B cell (primary cell): ENCODE data around the gene SMAD2. TPM values are rescaled to one million over a fixed set of nuclear protein-coding genes. Genes with fewer than 3 reads are reported as not detected.

Experiments
- ATAC-seq: fragments of 200-7000 bp; cut with Tn5 transposase; one replicate; pipeline ENCODE4 v1.10.0; 2021; ENCODE audit warnings: low read depth, mild to moderate bottlenecking, moderate number of reproducible peaks, moderate library complexity
- CTCF ChIA-PET: fragments of 350-600 bp; sonication (Branson Sonifier 250); formaldehyde crosslinking; loops from one replicate; lab custom pipeline; 2021; ENCODE audit warnings: antibody characterized with exemption, inconsistent platforms; lab: Charles Lee
- POLR2A ChIA-PET: fragments of 350-600 bp; sonication (Branson Sonifier 250); formaldehyde crosslinking; loops from one replicate; lab custom pipeline; 2021; ENCODE audit warnings: antibody characterized with exemption; lab: Charles Lee
- DNase-seq: peaks from one replicate; pipeline ENCODE4 v3.0.0; 2013
- H2AFZ ChIP-seq: 2 replicates; pipeline ENCODE4 v1.6.1; 2012; ENCODE audit warnings: mild to moderate bottlenecking, low read depth, low read length; ENCODE audit not compliant: insufficient read depth, poor library complexity, severe bottlenecking
- H3K27ac ChIP-seq, 2 donors: 1 replicate in 1 of 2; 2 replicates in 1 of 2; pipeline ENCODE4 v1.5.1; 2012 to 2013; ENCODE audit warnings: low read length in 2 of 2, mild to moderate bottlenecking in 2 of 2, moderate library complexity in 1 of 2
- H3K27me3 ChIP-seq, 4 experiments: fragments of 200-600 bp in 1 of 4; sonication (generic) in 1 of 4; replicated peaks in 1 of 4; 1 replicate in 2 of 4; 2 replicates in 2 of 4; pipeline versions ENCODE4 v1.6.1 to v1.7.0; 2013 to 2016; ENCODE audit warnings: low read length in 3 of 4, mild to moderate bottlenecking in 2 of 4, mixed read lengths in 1 of 4, moderate library complexity in 1 of 4; ENCODE audit not compliant: insufficient read depth in 4 of 4, control insufficient read depth in 3 of 4; ENCODE audit errors: control extremely low read depth in 1 of 4
- H3K36me3 ChIP-seq, 2 experiments: replicated peaks in 1 of 2; 1 replicate in 1 of 2; 2 replicates in 1 of 2; pipeline versions ENCODE4 v1.6.1 to v1.7.1; 2013; ENCODE audit warnings: low read length in 1 of 2; ENCODE audit not compliant: insufficient read depth in 2 of 2, control insufficient read depth in 1 of 2; ENCODE audit errors: control extremely low read depth in 1 of 2, extremely low read depth in 1 of 2
- H3K4me1 ChIP-seq, 2 donors: fragments of 200-600 bp in 1 of 2; sonication (generic) in 1 of 2; 1 replicate in 1 of 2; 2 replicates in 1 of 2; pipeline versions ENCODE4 v1.5.1 to v1.6.1; 2013 to 2017; ENCODE audit warnings: low read length in 2 of 2; ENCODE audit not compliant: control insufficient read depth in 2 of 2, insufficient read depth in 2 of 2
- H3K4me2 ChIP-seq: replicated peaks from 2 replicates; pipeline ENCODE3; 2012; ENCODE audit warnings: mild to moderate bottlenecking, low read depth, low read length; ENCODE audit not compliant: poor library complexity, severe bottlenecking
- H3K4me3 ChIP-seq, 5 experiments: fragments of 200-600 bp in 1 of 5; sonication (generic) in 1 of 5; 1 replicate in 3 of 5; 2 replicates in 2 of 5; pipeline versions ENCODE4 v1.5.1 to v1.7.0; 2011 to 2016; ENCODE audit warnings: low read length in 4 of 5, mild to moderate bottlenecking in 4 of 5, low read depth in 2 of 5, control low read depth in 1 of 5, moderate library complexity in 1 of 5; ENCODE audit not compliant: insufficient read depth in 1 of 5; ENCODE audit errors: control extremely low read depth in 1 of 5, extremely low read depth in 1 of 5
- H3K79me2 ChIP-seq: fragments of 200-600 bp; sonication (generic); one replicate; pipeline ENCODE4 v1.6.0; 2016; ENCODE audit warnings: low read length; ENCODE audit not compliant: control insufficient read depth, insufficient read depth
- H3K9ac ChIP-seq: fragments of 200-600 bp; sonication (generic); 2 replicates; pipeline ENCODE4 v1.6.1; 2017; ENCODE audit warnings: mild to moderate bottlenecking, low read length, moderate library complexity
- H3K9me3 ChIP-seq, 3 donors: one replicate each; pipeline versions ENCODE4 v1.6.1 to v1.7.1; 2013; ENCODE audit warnings: low read length in 2 of 3; ENCODE audit not compliant: control insufficient read depth in 2 of 3, insufficient read depth in 1 of 3; ENCODE audit errors: control extremely low read depth in 1 of 3
- H4K20me1 ChIP-seq: 2 replicates; pipeline ENCODE4 v1.6.0; 2012; ENCODE audit warnings: mild to moderate bottlenecking, low read length; ENCODE audit not compliant: insufficient read depth, control insufficient read depth, poor library complexity, severe bottlenecking
- H3K27ac Mint-ChIP-seq: one replicate; pipeline ENCODE4 v1.8.0; 2021; ENCODE audit warnings: mixed read lengths
- H3K27me3 Mint-ChIP-seq: one replicate; pipeline ENCODE4 v1.8.0; 2021; ENCODE audit warnings: mixed read lengths
- H3K4me1 Mint-ChIP-seq: one replicate; pipeline ENCODE4 v1.8.0; 2021; ENCODE audit warnings: mixed read lengths
- H3K4me3 Mint-ChIP-seq: one replicate; pipeline ENCODE4 v1.8.0; 2021; ENCODE audit warnings: mixed read lengths
- H3K9me3 Mint-ChIP-seq: one replicate; pipeline ENCODE4 v1.8.0; 2022; ENCODE audit warnings: mixed read lengths; ENCODE audit not compliant: insufficient read depth
- CTCF ChIP-seq: fragments of 200-600 bp; IDR thresholded peaks from one replicate; pipeline ENCODE4 v1.8.0; 2022; ENCODE audit warnings: antibody characterized with exemption, mild to moderate bottlenecking
- EZH2 ChIP-seq: IDR thresholded peaks from 2 replicates; pipeline ENCODE4 v1.6.1; 2012; ENCODE audit warnings: borderline replicate concordance, low read depth, mild to moderate bottlenecking, moderate library complexity, low read length; ENCODE audit not compliant: insufficient read depth, poor library complexity, severe bottlenecking
- WGBS: methylation state at CpG from one replicate; pipeline ENCODE4 v1.1.5; 2013; ENCODE audit warnings: missing lambda C conversion rate; ENCODE audit not compliant: insufficient coverage; 5-methylcytosine and 5-hydroxymethylcytosine counted together
- intact Hi-C: fragments of 100-400 bp; cut with micrococcal nuclease; formaldehyde crosslinking; loops from one replicate; pipeline ENCODE4 v1.10.0; 2022
- polyA plus RNA-seq: library from polyadenylated mRNA; depleted of rRNA; stranded (reverse); fragments of >200 nt; gene quantifications from 2 replicates; pipeline ENCODE4 v1.2.3, GENCODE V29; 2012
- total RNA-seq, 2 donors: library from RNA; stranded (reverse); fragments of 120-200 nt in 1 of 2; gene quantifications; 1 replicate in 1 of 2; 2 replicates in 1 of 2; pipeline versions ENCODE4 v1.2.3 to v1.2.4, GENCODE V29; 2013 to 2022

Gene SMAD2
- total and polyA plus RNA-seq, 2 donors (not counting 1 experiment from before 2014, with no cell fraction given): 23.4 to 139 TPM

- Histone ChIP-seq H3K36me3 (peaks cover 5 to 7% of the 10 kb centered on the region in 2 experiments), H2AFZ (no peak overlapping the region), H4K20me1 (peaks cover 46% of the 10 kb centered on the region), H3K9ac (no peak overlapping the region), H3K79me2 (peaks cover 8% of the 10 kb centered on the region), H3K4me3 (no peak overlapping the region), H3K27me3 (no peaks in the 10 kb centered on the region), H3K4me2 (no peak overlapping the region), H3K27ac (no peak overlapping the region), H3K9me3 (no peaks in the 10 kb centered on the region), H3K4me1 (no peaks in the 10 kb centered on the region)
- CTCF ChIA-PET: no interaction called here
- 97% methylated on average over 4 of the region's 7 CpGs for WGBS
- ATAC-seq (no peak), DNase-seq (no peak)
- H3K27ac Mint-ChIP-seq: no peak overlapping the region
- POLR2A ChIA-PET: no interaction called here
- TF ChIP-seq EZH2: no peak
- TF ChIP-seq CTCF: no peak
- H3K4me3 Mint-ChIP-seq: no peak overlapping the region
- no peaks in the 10 kb centered on the region for H3K9me3 Mint-ChIP-seq
- intact Hi-C loops: no loop called here
- H3K4me1 Mint-ChIP-seq: no peaks in the 10 kb centered on the region
- H3K27me3 Mint-ChIP-seq: no peaks in the 10 kb centered on the region
Observed at GRCh38 chr18:47881752-47882455, 48.6 kb downstream of the SMAD2 start.

GRCh38 chr18:47881042-47881441 is 49.4 kb downstream of the SMAD2 start:
- Mint-ChIP-seq H3K9me3 (no peaks in the 10 kb centered on the region), H3K27me3 (no peaks in the 10 kb centered on the region), H3K4me3 (no peak overlapping the region), H3K27ac (no peak overlapping the region), H3K4me1 (no peaks in the 10 kb centered on the region)
- Histone ChIP-seq H3K4me1 (no peaks in the 10 kb centered on the region), H4K20me1 (peaks cover 48% of the 10 kb centered on the region), H3K79me2 (peaks cover 8% of the 10 kb centered on the region), H3K9me3 (no peaks in the 10 kb centered on the region), H3K27me3 (no peaks in the 10 kb centered on the region), H3K27ac (no peak overlapping the region), H3K4me3 (no peak overlapping the region), H3K36me3 (peaks cover 5 to 6% of the 10 kb centered on the region in 2 experiments), H2AFZ (no peak overlapping the region), H3K9ac (no peak overlapping the region), H3K4me2 (no peak overlapping the region)
- ATAC-seq (no peak), DNase-seq (no peak)
- intact Hi-C loops: no loop called here
- CTCF ChIA-PET: no interaction called here
- WGBS: no CpG with 5 or more reads among the region's 3 CpGs
- TF ChIP-seq CTCF (no peak), EZH2 (no peak)
- POLR2A ChIA-PET: no interaction called here
